GM18858 (cell line): Measurements from ENCODE around the gene MTX3.

Experiments used
- ATAC-seq: cut with Tn5 transposase; IDR thresholded peaks from one replicate; pipeline ENCODE4 v1.9.1; 2021; ENCODE audit not compliant: unreplicated experiment

The MTX3 gene

DNA sequence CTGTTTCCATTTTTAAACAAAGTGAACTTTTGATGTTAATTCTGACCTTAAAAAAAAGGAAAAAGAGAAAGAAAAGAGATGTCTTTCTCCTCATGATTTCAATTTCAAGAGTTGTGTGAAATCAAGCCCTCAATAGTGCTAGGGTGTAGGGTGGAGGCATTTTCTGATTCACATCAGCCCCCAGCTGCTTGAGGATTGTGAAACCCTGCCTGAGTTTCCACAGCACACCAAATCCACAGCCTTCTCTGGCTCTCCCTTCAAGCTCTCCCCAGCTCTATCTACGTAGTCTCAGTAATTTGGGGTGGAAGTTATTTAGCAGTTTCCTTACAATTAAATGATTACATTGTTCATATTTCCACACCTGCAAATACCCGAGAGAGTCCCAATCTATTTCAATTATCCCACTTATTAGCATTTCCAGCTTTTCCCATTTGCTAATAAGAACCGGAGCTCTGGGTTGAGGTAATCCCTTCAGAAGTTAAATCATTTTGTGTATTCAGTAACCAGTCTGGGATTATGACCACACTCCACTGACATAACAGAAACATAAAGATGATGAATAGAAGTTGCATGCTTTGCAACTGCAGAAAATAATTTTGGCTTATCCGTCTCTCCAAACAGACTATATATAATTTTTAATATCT, 54.9 kb downstream of the MTX3 start:
- no peak for ATAC-seq

DNA sequence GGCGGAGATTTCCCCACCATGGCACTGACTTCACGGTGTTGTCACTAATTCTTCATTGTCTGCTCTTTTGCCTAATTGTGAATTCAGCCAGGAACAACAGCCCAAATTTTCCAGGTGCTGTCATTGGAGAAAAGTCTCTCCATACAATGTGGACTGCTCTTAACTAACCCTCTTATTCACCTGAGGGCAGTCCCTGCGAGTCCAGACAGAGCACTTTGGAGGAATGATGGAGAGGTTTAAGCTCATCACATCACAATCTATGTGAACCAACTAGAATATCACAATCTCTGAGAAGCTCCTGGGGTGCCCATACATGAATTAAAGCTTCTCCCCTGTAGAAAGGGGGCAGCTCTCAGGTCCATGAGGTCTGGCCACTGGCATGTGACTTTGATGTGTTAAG, 56.4 kb downstream of the MTX3 start:
- no peak for ATAC-seq

DNA sequence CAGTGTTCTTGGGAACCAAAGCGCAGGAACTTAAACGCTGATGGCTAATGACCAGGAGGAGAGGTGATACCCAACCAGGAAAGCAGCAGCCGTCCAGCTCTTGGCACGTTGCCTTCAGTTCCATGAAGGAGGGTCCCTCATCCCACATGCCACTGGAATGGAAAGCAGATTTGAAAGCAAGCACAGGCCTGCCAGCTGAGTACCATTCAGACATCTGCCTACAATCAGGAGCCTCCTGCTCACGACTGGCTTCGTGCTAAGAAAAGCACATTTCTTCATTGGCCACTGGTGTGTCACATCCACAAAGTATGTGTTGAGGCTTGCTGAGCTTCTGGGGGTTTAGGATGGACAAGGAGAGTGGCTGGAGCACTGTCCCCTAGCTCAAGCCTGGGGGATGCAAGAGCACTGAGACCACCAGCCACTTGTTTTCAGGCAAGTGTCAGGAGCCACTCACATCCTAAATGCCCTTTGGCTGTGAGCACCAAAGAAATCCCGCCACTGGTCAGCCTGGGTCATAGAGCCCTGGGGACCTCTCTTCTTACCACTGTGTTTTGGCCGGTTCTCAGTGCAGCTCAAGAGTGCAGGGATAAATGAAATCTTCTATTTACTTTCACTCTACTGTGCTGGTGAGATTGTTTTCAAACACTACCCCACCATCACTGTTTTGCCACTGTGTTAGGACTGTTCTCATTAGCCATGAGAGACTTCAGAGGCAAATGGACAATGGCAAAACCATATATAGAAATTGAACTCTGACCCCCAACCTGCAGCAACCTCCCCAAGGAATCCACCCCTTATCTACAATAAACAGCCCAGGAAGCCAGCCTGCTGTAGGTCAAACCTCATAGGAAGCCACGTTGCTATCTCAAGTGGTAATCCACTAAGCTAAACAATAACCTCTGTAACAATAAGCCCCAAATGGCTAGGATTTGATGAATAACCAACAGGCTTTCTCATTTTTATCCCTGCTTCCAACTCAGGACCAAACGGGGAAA, 58.3 kb downstream of the MTX3 start:
- no peak for ATAC-seq

DNA sequence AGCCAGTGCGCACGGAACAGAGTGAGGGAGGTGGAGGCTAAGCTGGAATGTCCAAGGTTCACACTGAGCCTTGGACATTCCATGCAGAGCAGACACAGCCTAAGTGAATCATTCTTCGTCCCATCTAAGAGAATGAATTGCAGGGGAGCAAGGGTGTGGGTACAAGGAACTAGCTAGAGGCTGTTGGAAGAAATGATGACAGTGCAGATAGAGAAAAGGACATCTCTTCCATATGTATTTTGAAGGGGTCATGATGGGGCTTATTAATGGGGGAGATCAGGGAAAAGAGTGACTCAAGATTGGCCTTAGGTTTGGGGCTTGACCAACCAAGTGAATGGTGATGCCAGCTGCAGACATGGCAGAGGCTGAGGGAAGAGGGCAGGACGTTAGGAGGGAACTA, 59.2 kb downstream of the MTX3 start:
- ATAC-seq, result no peak

DNA sequence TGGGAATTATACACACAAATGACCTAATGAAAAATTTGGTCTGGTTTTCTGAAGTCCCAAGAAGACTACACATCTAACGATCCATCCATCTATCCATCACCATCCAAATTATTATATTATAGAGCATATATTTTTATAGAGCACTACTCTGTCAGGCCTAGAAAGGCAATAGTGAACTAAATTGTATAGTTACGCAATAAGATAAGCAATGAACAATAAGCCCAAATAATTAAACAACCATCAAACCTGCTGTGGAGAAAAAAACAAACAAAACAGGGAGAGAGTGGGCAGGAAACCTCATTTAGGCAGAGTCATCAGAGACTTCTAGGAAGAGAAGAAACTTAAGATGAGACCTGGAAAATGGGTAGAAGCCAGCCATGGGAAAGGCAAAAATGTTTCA, 59.7 kb downstream of the MTX3 start:
- ATAC-seq, result no peak

DNA sequence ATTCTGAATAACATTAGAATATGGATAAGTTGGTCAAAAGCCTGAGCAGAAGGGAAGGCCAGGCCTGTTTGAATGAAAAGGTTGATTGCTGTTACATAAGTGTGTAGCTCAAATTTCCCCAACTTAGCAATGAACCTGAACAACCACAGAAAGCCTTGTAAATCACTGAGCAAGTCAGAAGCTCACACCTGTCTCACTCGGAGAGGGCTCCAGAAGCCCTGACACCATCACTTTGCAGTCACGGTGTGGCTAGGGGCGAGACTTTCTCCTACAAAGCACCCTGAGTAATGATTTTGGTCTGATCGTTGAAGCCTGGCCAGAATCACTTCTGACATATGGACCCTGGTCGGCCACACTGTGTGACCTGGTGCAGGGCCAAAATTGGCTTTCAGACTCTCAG, 62.0 kb downstream of the MTX3 start:
- no peak for ATAC-seq
